ENCODE measurements around the gene MCF2L. TPM values are rescaled to one million over a fixed set of nuclear protein-coding genes. Genes with fewer than 3 reads are reported as not detected.
"Not testable (repeated sequence)": the region's sequence is repeated elsewhere in the genome, so short reads cannot be mapped to it uniquely, and the experiment has no call there.

MCF2L gene
- total RNA-seq, 1 donor from 2014 or later = 9.7 TPM

DNA sequence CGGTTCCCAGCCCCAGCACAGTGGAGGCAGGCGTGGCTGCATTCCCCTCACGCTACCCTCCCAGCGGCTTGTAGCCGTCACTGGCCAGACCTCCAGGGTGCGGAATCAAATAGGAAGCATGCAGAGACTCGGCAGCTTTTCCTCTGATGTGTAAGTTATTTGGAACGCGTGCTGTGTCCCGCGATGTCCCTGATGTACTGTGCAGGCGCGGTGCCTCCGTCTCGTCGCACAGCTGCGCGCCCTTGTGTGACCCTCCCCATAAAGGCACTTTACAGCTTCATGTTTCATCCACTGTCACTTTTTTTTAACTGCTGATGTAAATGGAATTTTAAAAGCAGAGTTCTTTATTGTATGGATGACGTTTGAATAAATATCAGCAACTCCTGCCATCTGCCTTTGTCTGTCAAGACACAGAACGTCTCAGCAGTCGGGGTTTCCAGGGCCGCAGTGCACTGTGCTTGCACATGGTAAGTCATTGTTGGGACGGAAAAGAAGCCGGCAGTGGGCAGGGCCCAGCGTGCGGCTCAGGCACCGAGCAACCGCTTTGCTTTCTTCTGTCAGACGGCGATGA, 129.2 kb downstream of the MCF2L start:
- no peak for ATAC-seq

DNA sequence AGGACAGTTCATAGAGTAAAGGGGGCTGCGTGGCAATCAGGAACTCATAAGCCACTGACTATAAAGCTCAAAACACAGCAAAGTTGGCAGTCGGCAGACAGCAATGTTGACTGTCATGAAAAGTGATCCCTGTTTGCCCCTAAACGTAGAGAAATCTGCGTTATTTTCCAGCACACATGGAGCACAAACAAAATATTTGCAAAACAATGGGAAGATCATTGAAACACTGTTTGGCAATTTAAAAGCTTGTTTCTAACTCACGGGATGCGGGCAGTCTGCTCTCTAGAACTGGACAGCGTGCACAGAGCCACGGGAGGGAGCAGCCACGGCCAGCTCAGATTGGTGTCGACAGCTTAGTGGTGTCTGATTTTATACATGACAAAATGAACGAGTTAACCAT, 130.1 kb downstream of the MCF2L start:
- no peak for ATAC-seq

DNA sequence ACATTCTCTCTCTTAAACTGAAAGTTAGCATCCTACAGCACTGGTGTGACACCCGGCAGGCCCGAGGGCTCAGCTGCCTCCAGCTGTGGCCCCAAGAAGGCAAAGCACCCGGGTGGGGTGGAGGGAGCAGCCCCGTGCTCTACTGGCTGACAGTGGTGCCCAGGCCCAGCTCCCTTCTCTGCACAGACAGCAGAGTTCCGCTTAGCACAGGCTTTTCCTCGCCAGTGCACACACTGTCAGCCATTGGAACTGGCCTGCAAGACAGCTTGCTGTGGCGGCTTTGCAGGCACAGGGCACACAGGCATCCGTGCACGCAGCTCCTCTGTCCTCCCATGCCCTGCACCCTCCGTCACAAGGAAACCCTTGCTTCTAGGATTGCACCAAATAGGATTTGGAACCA, 133.3 kb downstream of the MCF2L start:
- not testable (repeated sequence) for ATAC-seq

- peak; percentile 31 for ATAC-seq
Observed at GRCh38 chr13:113102727-113103126, 133.7 kb downstream of the MCF2L start.

DNA sequence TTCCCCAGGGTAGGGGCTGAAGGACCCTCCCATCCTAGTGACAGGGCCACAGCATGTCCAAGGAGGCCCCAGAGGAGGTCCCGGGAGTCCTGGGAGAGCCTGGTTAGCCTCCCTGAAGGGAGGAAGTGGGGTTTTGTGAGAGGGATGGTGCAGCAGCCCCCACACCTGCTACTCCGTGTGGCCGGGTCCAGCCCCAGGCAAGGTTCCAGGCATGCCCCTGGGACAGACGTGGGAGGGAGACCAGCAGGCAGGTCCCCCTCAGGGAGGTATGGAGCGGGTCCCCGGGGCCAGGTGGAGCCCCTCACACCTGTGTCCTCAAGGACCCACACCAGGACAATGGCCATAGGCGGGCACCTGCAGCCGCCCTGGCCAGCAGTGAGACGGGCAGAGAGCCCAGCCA, 134.6 kb downstream of the MCF2L start:
- ATAC-seq = peak; percentile 37

DNA sequence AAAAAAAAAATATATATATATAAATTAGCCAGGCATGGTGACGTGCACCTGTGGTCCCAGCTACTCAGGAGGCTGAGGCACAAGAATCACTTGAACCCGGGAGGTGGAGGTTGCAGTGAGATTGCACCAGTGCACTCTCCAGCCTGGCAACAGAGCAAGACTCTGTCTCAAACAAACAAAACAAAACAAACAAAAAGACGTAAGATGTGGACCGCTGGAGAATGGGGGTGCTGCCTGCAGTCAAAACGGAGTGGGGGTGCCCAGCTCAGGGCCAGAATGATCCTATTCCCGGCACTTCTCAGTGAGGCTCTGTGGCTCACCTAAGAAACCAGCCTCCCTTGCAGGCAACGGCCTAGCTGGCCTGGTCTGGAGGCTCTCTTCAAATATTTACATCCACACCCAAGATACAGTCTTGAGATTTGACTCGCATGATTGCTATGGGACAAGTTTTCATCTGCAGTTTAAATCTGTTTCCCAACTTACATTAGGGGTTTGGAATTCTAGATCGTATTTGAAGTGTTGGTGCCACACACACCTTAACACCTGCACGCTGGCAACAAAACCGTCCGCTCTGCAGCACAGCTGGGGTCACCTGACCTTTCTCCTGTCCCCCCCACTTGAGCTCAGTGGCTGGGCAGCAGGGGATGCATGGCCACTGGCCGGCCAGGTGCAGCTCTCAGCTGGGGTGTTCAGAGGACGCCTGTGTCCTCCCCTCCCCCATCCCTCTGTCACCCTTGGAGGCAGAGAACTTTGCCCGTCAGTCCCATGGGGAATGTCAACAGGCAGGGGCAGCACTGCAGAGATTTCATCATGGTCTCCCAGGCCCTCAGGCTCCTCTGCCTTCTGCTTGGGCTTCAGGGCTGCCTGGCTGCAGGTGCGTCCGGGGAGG, 136.3 kb downstream of the MCF2L start, which contains the start of gene F7:
TSS of gene F7 (plus strand) at position 760 of the 889 bp plus-strand sequence. CDS start at position 811, 51 bp downstream.
- ATAC-seq = no peak

DNA sequence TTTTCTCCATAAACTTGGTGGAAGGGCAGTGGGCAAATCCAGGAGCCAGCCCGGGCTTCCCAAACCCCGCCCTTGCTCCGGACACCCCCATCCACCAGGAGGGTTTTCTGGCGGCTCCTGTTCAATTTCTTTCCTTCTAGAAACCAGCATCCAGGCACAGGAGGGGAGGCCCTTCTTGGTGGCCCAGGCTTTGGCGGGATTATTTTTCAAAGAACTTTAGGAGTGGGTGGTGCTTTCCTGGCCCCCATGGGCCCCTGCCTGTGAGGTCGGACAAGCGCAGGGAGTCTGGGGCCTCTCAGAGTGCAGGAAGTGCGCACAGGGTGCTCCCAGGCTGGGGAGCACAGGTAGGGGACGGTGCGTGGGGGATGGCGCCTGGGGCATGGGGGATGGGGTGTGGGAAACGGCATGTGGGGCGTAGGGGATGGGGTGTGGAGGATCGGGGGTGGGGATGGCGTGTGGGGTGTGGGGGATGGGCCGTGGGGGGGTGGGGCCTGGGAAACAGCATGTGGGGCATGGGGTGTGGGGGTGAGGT, 137.0 kb downstream of the MCF2L start:
- no peak for ATAC-seq

DNA sequence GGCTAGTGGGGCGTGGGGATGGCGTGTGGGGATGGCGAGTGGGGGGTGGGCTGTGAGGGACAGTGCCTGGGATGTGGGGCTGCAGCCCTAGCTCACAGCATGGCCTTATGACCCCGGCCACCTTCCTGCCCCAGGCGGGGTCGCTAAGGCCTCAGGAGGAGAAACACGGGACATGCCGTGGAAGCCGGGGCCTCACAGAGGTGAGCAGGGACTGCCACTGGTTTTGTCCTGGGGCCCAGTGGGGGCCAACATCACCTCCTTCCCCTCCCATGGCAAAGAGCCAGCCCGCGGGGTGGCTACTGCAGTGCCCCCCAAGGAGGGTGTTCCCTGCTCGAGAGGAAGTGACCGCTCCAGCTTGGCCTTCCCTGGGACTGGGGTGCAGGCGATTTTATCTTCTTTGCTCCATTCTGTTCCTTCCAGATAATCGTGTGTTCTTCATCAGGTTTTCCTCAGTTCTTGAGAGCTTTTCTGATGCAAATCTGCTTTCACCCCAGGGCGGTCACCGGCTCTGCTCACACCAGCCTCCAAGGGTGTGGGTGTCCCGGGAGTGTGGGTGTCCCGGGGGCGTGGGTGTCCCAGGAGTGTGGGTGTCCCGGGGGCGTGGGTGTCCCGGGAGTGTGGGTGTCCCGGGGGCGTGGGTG, 137.8 kb downstream of the MCF2L start:
- no peak for ATAC-seq

DNA sequence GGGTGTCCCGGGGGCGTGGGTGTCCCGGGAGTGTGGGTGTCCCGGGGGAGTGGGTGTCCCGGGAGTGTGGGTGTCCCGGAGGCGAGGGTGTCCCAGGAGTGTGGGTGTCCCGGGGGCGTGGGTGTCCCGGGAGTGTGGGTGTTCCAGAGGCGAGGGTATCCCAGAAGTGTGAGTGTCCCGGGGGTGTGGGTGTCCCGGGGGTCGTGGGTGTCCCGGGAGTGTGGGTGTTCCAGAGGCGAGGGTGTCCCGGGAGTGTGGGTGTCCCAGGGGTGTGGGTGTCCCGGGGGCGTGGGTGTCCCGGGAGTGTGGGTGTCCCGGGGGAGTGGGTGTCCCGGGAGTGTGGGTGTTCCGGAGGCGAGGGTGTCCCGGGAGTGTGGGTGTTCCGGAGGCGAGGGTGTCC, 139.5 kb downstream of the MCF2L start:
- not testable (repeated sequence) for ATAC-seq

- peak; percentile 19 for ATAC-seq
Observed at GRCh38 chr13:113109151-113110047, 140.4 kb downstream of the MCF2L start.

- ATAC-seq = peak; percentile 10
Observed at GRCh38 chr13:113110048-113110851, 141.2 kb downstream of the MCF2L start.

GRCh38 chr13:113110852-113111315, 141.9 kb downstream of the MCF2L start:
- ATAC-seq = no peak

GRCh38 chr13:113111821-113112220, 142.8 kb downstream of the MCF2L start:
- ATAC-seq = not testable (repeated sequence)

GRCh38 chr13:113112475-113112874, 143.5 kb downstream of the MCF2L start:
- ATAC-seq = not testable (repeated sequence)

GRCh38 chr13:113112893-113113845, 144.2 kb downstream of the MCF2L start:
- peak; percentile 17 for ATAC-seq

- no peak for ATAC-seq
Observed at GRCh38 chr13:113113846-113114271, 144.8 kb downstream of the MCF2L start.

GRCh38 chr13:113114511-113115362, 145.7 kb downstream of the MCF2L start:
- ATAC-seq = no peak

DNA sequence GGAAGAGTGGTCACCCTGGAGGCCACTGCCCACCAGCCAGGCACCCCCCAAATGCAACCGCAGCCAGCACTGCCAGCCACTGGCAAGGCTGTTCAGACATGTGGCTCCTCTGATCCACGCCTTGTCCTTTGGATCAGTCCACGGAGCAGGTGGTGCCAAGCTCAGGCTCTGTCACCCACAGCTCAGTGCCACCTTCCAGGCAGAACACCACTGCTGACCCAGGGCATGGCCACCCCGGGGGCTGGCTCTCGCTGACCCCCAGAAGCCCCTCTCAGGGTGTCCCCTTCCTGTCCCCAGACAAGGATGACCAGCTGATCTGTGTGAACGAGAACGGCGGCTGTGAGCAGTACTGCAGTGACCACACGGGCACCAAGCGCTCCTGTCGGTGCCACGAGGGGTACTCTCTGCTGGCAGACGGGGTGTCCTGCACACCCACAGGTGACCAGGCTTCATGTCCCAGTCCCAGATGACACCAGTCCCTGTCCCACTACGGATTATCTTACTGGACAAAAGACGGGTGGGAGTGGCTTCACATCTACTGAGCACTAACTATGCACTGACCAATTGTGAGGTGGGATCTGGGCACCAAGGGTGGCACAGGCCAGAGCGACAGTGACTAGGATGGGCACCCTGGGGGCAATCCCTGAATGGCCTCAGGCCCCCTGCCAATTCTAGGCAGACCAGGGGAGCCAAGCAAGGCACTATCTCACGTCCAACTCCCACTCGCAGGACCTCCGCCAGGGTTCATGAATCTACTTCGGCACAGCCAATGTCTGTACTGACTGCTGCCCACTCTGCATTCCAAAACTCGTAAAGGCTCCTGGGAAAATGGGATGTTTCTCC, 146.6 kb downstream of the MCF2L start:
- no peak for ATAC-seq

All from esophagus mucosa (tissue), 1 donor.